GM23248 (cell line): ENCODE data around the gene GSE1. TPM values are rescaled to one million over a fixed set of nuclear protein-coding genes. Genes with fewer than 3 reads are reported as not detected.

ENCODE experiments used
- DNase-seq: peaks from one replicate; pipeline ENCODE4 v3.0.0-alpha.2; 2015
- H2AFZ ChIP-seq: fragments of 200-600 bp; sonication (generic); 2 replicates; pipeline ENCODE4 v1.6.1; 2016; ENCODE audit warnings: antibody characterized with exemption
- H3F3A ChIP-seq: fragments of 200-600 bp; sonication (generic); 2 replicates; pipeline ENCODE4 v1.6.1; 2016; ENCODE audit warnings: mild to moderate bottlenecking, antibody characterized with exemption, mixed run types; ENCODE audit not compliant: insufficient read depth
- H3K27ac ChIP-seq: fragments of 200-600 bp; sonication (generic); 2 replicates; pipeline ENCODE4 v1.5.1; 2016; ENCODE audit warnings: mild to moderate bottlenecking
- H3K27me3 ChIP-seq: fragments of 200-600 bp; sonication (generic); replicated peaks from 2 replicates; pipeline ENCODE4 v1.6.1; 2016; ENCODE audit warnings: mild to moderate bottlenecking; ENCODE audit not compliant: insufficient read depth
- H3K36me3 ChIP-seq: fragments of 200-600 bp; sonication (generic); 2 replicates; pipeline ENCODE4 v1.6.1; 2016; ENCODE audit warnings: low read depth, mild to moderate bottlenecking
- H3K4me1 ChIP-seq: fragments of 200-600 bp; sonication (generic); 2 replicates; pipeline ENCODE4 v1.6.1; 2016; ENCODE audit warnings: mild to moderate bottlenecking; ENCODE audit not compliant: insufficient read depth
- H3K4me2 ChIP-seq: fragments of 200-600 bp; sonication (generic); one replicate; pipeline ENCODE4 v1.6.1; 2016; ENCODE audit warnings: mild to moderate bottlenecking; ENCODE audit not compliant: unreplicated experiment
- H3K4me3 ChIP-seq: fragments of 200-600 bp; sonication (generic); 2 replicates; pipeline ENCODE4 v1.5.1; 2016; ENCODE audit warnings: mild to moderate bottlenecking
- H3K79me2 ChIP-seq: fragments of 200-600 bp; sonication (generic); 2 replicates; pipeline ENCODE4 v1.6.1; 2016; ENCODE audit warnings: mild to moderate bottlenecking; ENCODE audit not compliant: insufficient read depth
- H3K9ac ChIP-seq: fragments of 200-600 bp; sonication (generic); 2 replicates; pipeline ENCODE4 v1.6.1; 2016; ENCODE audit warnings: mild to moderate bottlenecking
- H3K9me2 ChIP-seq: fragments of 200-600 bp; sonication (generic); 2 replicates; pipeline ENCODE4 v1.6.1; 2016; ENCODE audit warnings: mixed run types, mild to moderate bottlenecking, moderate library complexity; ENCODE audit not compliant: insufficient read depth
- H3K9me3 ChIP-seq: fragments of 200-600 bp; sonication (generic); one replicate; pipeline ENCODE4 v1.6.1; 2017; ENCODE audit warnings: low read depth
- H4K20me1 ChIP-seq: fragments of 200-600 bp; sonication (generic); 2 replicates; pipeline ENCODE4 v1.6.0; 2016; ENCODE audit not compliant: insufficient read depth
- EZH2 ChIP-seq: fragments of 200-600 bp; sonication (generic); IDR thresholded peaks from 2 replicates; pipeline ENCODE4 v1.6.1; 2018; ENCODE audit warnings: antibody characterized with exemption, mild to moderate bottlenecking; ENCODE audit not compliant: insufficient read depth, poor library complexity, severe bottlenecking
- EZH2phosphoT487 ChIP-seq: fragments of 200-600 bp; sonication (generic); IDR thresholded peaks from 2 replicates; pipeline ENCODE4 v1.6.1; 2018; ENCODE audit warnings: antibody characterized with exemption, moderate library complexity, mild to moderate bottlenecking, low read depth; ENCODE audit not compliant: insufficient read depth
- WGBS, 2 experiments: methylation state at CpG; one replicate each; pipeline ENCODE4 v1.1.6; 2015 to 2017; ENCODE audit warnings: low lambda C conversion rate in 2 of 2, low coverage in 1 of 2; ENCODE audit errors: missing lambda C conversion rate in 2 of 2; 5-methylcytosine and 5-hydroxymethylcytosine counted together
- in situ Hi-C: fragments of 300-500 bp; cut with MboI; formaldehyde crosslinking; loops from 2 replicates; pipeline ENCODE4 v1.15.0; 2020
- polyA plus RNA-seq: library from polyadenylated mRNA; unstranded; fragments of >200 nt; fragmentation: Nextera tagmentation; extraction: Ambion mirVana; gene quantifications from 2 replicates; pipeline ENCODE4 v1.2.1, GENCODE V29; 2016
- total RNA-seq: library from RNA; depleted of rRNA; stranded (reverse); fragments of >200 nt; shearing (Covaris generic); gene quantifications from 2 replicates; pipeline ENCODE4 v1.2.3, GENCODE V29; 2014

The GSE1 gene
- total and polyA plus RNA-seq, 2 experiments from 2014 or later, result 11.6 to 35.1 TPM

GRCh38 chr16:85615014-85615851 lies 2.1 kb downstream of the GSE1 start:
- in situ Hi-C loops, result no loop called here
- Histone ChIP-seq H3K9me2 (no peaks in the 10 kb centered on the region), H2AFZ (no peak overlapping the region), H4K20me1 (peaks cover 12% of the 10 kb centered on the region; the same call in 1 of the 2 replicates), H3K4me2 (no peak overlapping the region), H3K9me3 (no peaks in the 10 kb centered on the region), H3F3A (no peaks in the 10 kb centered on the region), H3K9ac (no peak overlapping the region), H3K27ac (no peak overlapping the region), H3K27me3 (no peaks in the 10 kb centered on the region), H3K4me1 (peaks cover 18% of the 10 kb centered on the region), H3K36me3 (no peaks in the 10 kb centered on the region), H3K79me2 (peaks cover 59% of the 10 kb centered on the region), H3K4me3 (no peak overlapping the region)
- 81 to 82% methylated on average over 33 to 39 of the region's 39 CpGs for WGBS, 2 experiments
- DNase-seq, result no peak
- TF ChIP-seq EZH2phosphoT487 (no peak), EZH2 (no peak)

- no peaks in the 10 kb centered on the region for H3K36me3 ChIP-seq
- peaks cover 67% of the 10 kb centered on the region for H3K79me2 ChIP-seq
- no peak overlapping the region for H2AFZ ChIP-seq
- H3F3A ChIP-seq, result no peaks in the 10 kb centered on the region
- H3K4me3 ChIP-seq, result no peak overlapping the region
- peaks cover 12% of the 10 kb centered on the region; the same call in 1 of the 2 replicates for H4K20me1 ChIP-seq
- no peaks in the 10 kb centered on the region for H3K27me3 ChIP-seq
- H3K4me2 ChIP-seq, result no peak overlapping the region
- no peak overlapping the region for H3K9ac ChIP-seq
- H3K9me3 ChIP-seq, result no peaks in the 10 kb centered on the region
- in situ Hi-C loops, result no loop called here
- H3K27ac ChIP-seq, result no peak overlapping the region
- DNase-seq, result peak; percentile 83
- peaks cover 13% of the 10 kb centered on the region for H3K4me1 ChIP-seq
- H3K9me2 ChIP-seq, result no peaks in the 10 kb centered on the region
- TF ChIP-seq EZH2 (no peak), EZH2phosphoT487 (no peak)
- WGBS, 2 experiments, result 56 to 61% methylated on average over 21 of the region's 21 CpGs
Measured at GRCh38 chr16:85615852-85616606, 2.9 kb downstream of the GSE1 start.

GRCh38 chr16:85616607-85617321 lies 3.6 kb downstream of the GSE1 start:
- no peak for TF ChIP-seq EZH2phosphoT487
- no peak for TF ChIP-seq EZH2
- WGBS, 2 experiments, result 74% methylated on average over 28 of the region's 28 CpGs
- no peak overlapping the region for H3K9ac ChIP-seq
- in situ Hi-C loops, result no loop called here
- no peaks in the 10 kb centered on the region for H3F3A ChIP-seq
- H3K4me3 ChIP-seq, result no peak overlapping the region
- no peak for DNase-seq
- no peak overlapping the region for H3K27ac ChIP-seq
- H3K27me3 ChIP-seq, result no peaks in the 10 kb centered on the region
- peaks cover 15% of the 10 kb centered on the region; the same call in 1 of the 2 replicates for H4K20me1 ChIP-seq
- H2AFZ ChIP-seq, result no peak overlapping the region
- no peaks in the 10 kb centered on the region for H3K9me3 ChIP-seq
- no peaks in the 10 kb centered on the region for H3K36me3 ChIP-seq
- peaks cover 74% of the 10 kb centered on the region for H3K79me2 ChIP-seq
- H3K4me1 ChIP-seq, result peaks cover 12% of the 10 kb centered on the region
- no peaks in the 10 kb centered on the region for H3K9me2 ChIP-seq
- H3K4me2 ChIP-seq, result no peak overlapping the region

- in situ Hi-C loops, result no loop called here
- no peak for DNase-seq
- H3K9ac ChIP-seq, result no peak overlapping the region
- TF ChIP-seq EZH2 (no peak), EZH2phosphoT487 (no peak)
- H3F3A ChIP-seq, result no peaks in the 10 kb centered on the region
- H3K4me1 ChIP-seq, result peaks cover 6% of the 10 kb centered on the region; the same call in 1 of the 2 replicates
- H3K9me2 ChIP-seq, result no peaks in the 10 kb centered on the region
- no peak overlapping the region for H3K27ac ChIP-seq
- H3K9me3 ChIP-seq, result no peaks in the 10 kb centered on the region
- H3K79me2 ChIP-seq, result peaks cover 86% of the 10 kb centered on the region
- 97 to 100% methylated on average over 7 of the region's 7 CpGs for WGBS, 2 experiments
- H3K36me3 ChIP-seq, result no peaks in the 10 kb centered on the region
- H3K27me3 ChIP-seq, result no peaks in the 10 kb centered on the region
- H2AFZ ChIP-seq, result no peak overlapping the region
- H4K20me1 ChIP-seq, result peaks cover 20% of the 10 kb centered on the region; the same call in 1 of the 2 replicates
- H3K4me3 ChIP-seq, result no peak overlapping the region
- H3K4me2 ChIP-seq, result no peak overlapping the region
Measured at GRCh38 chr16:85617948-85618347, 4.8 kb downstream of the GSE1 start.
